OCI-LY7 (cell line): Measurements from ENCODE around the gene PET100. TPM values are rescaled to one million over a fixed set of nuclear protein-coding genes. Genes with fewer than 3 reads are reported as not detected.

Source experiments
- BruUV-seq: library from RNA; stranded (reverse); fragments of 400-500 nt; replicated peaks from 2 replicates; lab custom pipeline; 2021; lab: Mats Ljungman, UMichigan
- CTCF ChIA-PET: fragments of 300-600 bp; sonication (Branson Sonifier 250); formaldehyde crosslinking; loops from one replicate; lab custom pipeline; 2022; ENCODE audit warnings: antibody characterized with exemption; ENCODE audit not compliant: unreplicated experiment; lab: Charles Lee
- POLR2A ChIA-PET: fragments of 300-600 bp; sonication (Branson Sonifier 250); formaldehyde crosslinking; loops from one replicate; lab custom pipeline; 2022; ENCODE audit warnings: antibody characterized with exemption; lab: Charles Lee
- DNase-seq: peaks from one replicate; pipeline ENCODE4 v3.0.0-alpha.2; 2015; ENCODE audit warnings: low spot score
- H2AFZ ChIP-seq: fragments of 200-600 bp; sonication (generic), shearing (Covaris generic); 2 replicates; pipeline ENCODE4 v1.6.1; 2014; ENCODE audit warnings: mild to moderate bottlenecking, antibody characterized with exemption, low read length, moderate library complexity
- H3K27ac ChIP-seq: fragments of 200-600 bp; sonication (generic); 2 replicates; pipeline ENCODE4 v1.5.1; 2014; ENCODE audit warnings: mixed run types, low read depth, mild to moderate bottlenecking, moderate library complexity, low read length, inconsistent platforms; ENCODE audit not compliant: poor library complexity, severe bottlenecking
- H3K36me3 ChIP-seq: fragments of 200-600 bp; sonication (generic); 2 replicates; pipeline ENCODE4 v1.6.1; 2014; ENCODE audit warnings: mild to moderate bottlenecking, antibody characterized with exemption, low read length, moderate library complexity, mixed read lengths; ENCODE audit not compliant: insufficient read depth
- H3K4me1 ChIP-seq: fragments of 200-600 bp; sonication (generic); 2 replicates; pipeline ENCODE4 v1.5.1; 2014; ENCODE audit warnings: mild to moderate bottlenecking, low read length; ENCODE audit not compliant: insufficient read depth, poor library complexity, severe bottlenecking
- H3K4me2 ChIP-seq: fragments of 200-600 bp; sonication (generic); 2 replicates; pipeline ENCODE4 v1.6.1; 2014; ENCODE audit warnings: mild to moderate bottlenecking, low read length
- H3K4me3 ChIP-seq: fragments of 200-600 bp; sonication (generic); 2 replicates; pipeline ENCODE4 v1.5.1; 2014; ENCODE audit warnings: mild to moderate bottlenecking, low read depth, low read length; ENCODE audit not compliant: poor library complexity, severe bottlenecking
- H3K79me2 ChIP-seq: fragments of 200-600 bp; sonication (generic); 2 replicates; pipeline ENCODE4 v1.6.1; 2016; ENCODE audit warnings: low read depth, mild to moderate bottlenecking, low read length, moderate library complexity, mixed read lengths; ENCODE audit not compliant: insufficient read depth
- H3K9me2 ChIP-seq: fragments of 200-600 bp; sonication (generic); 2 replicates; pipeline ENCODE4 v1.6.1; 2016; ENCODE audit warnings: mild to moderate bottlenecking, low read length, mixed read lengths; ENCODE audit not compliant: insufficient read depth
- H3K9me3 ChIP-seq: fragments of 200-600 bp; sonication (generic); 2 replicates; pipeline ENCODE4 v1.6.1; 2014; ENCODE audit warnings: mild to moderate bottlenecking, mixed run types, low read length, mixed read lengths
- H4K20me1 ChIP-seq: fragments of 200-600 bp; sonication (generic); 2 replicates; pipeline ENCODE4 v1.6.1; 2014; ENCODE audit warnings: mild to moderate bottlenecking, antibody characterized with exemption, low read length, moderate library complexity, mixed read lengths; ENCODE audit not compliant: insufficient read depth
- CTCF ChIP-seq: fragments of 200-600 bp; sonication (generic); conservative IDR thresholded peaks from 2 replicates; pipeline ENCODE4 v1.5.1; 2014; ENCODE audit warnings: mild to moderate bottlenecking, antibody characterized with exemption, low read length, moderate library complexity, mixed read lengths
- EZH2phosphoT487 ChIP-seq: fragments of 200-600 bp; sonication (generic); IDR thresholded peaks from 2 replicates; pipeline ENCODE4 v1.6.1; 2018; ENCODE audit warnings: low read depth, borderline replicate concordance, mild to moderate bottlenecking, mixed run types, antibody characterized with exemption, low read length, moderate library complexity, mixed read lengths
- intact Hi-C: fragments of 100-400 bp; cut with micrococcal nuclease; formaldehyde crosslinking; loops from one replicate; pipeline ENCODE4 v1.10.0; 2022; ENCODE audit not compliant: unreplicated experiment
- total RNA-seq, 2 experiments: library from RNA; depleted of rRNA in 1 of 2; stranded (reverse); fragments of >200 nt in 1 of 2; shearing (Covaris generic) in 1 of 2; gene quantifications; 2 replicates each; pipeline ENCODE4 v1.2.3, GENCODE V29; 2014 to 2022

The PET100 gene
- total RNA-seq, 2 experiments from 2014 or later, result 48.8 to 118 TPM

DNA sequence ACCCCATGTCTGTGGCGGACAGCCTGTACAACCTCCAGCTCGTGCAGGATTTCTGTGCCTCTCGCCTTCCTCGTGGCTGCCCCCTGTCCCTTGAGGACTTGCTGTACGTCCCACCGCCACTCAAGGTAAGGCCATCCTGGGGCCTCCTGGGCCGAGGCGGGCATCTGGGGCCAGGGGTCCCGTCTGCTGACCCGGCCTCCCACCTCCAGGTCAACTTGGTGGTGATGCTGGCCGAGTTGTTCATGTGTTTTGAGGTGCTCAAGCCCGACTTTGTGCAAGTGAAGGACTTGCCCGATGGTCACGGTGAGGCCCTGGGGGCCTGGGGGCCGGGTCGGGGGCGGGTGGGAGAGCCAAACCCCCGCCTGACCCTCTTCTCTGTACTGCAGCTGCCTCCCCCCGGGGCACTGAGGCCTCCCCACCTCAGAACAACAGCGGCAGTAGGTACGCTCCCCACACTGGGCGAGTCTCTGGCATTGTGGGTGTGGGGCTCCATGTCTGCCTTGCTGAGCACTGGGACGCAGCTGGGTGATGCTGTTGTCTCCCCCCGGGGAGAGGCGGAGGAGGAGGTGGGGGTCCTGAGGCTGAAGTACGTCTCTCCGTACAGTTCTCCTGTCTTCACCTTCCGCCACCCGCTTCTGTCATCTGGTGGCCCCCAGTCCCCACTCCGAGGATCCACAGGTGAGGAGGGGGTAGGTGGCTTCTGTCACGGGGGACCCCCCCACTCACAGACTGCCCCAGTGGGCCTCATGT, 18.9 kb upstream of the PET100 start:
- POLR2A ChIA-PET, result interaction anchor here (0.6 kb wide), 2 partner anchors 247 to 254 kb away, joined by 3 read pairs; no protein-coding TSS in a partner anchor
- no peak overlapping the region for H3K4me3 ChIP-seq
- no peaks in the 10 kb centered on the region for H4K20me1 ChIP-seq
- H3K79me2 ChIP-seq, result no peaks in the 10 kb centered on the region
- no peaks in the 10 kb centered on the region for H3K4me1 ChIP-seq
- intact Hi-C loops, result no loop called here
- TF ChIP-seq EZH2phosphoT487, result no peak
- TF ChIP-seq CTCF, result no peak
- no peak overlapping the region for H2AFZ ChIP-seq
- DNase-seq, result no peak
- no peaks in the 10 kb centered on the region for H3K36me3 ChIP-seq
- CTCF ChIA-PET, result no interaction called here
- BruUV-seq, result no TSS peak
- no peak overlapping the region for H3K27ac ChIP-seq
- no peaks in the 10 kb centered on the region for H3K9me2 ChIP-seq
- H3K9me3 ChIP-seq, result no peaks in the 10 kb centered on the region
- no peak overlapping the region for H3K4me2 ChIP-seq

DNA sequence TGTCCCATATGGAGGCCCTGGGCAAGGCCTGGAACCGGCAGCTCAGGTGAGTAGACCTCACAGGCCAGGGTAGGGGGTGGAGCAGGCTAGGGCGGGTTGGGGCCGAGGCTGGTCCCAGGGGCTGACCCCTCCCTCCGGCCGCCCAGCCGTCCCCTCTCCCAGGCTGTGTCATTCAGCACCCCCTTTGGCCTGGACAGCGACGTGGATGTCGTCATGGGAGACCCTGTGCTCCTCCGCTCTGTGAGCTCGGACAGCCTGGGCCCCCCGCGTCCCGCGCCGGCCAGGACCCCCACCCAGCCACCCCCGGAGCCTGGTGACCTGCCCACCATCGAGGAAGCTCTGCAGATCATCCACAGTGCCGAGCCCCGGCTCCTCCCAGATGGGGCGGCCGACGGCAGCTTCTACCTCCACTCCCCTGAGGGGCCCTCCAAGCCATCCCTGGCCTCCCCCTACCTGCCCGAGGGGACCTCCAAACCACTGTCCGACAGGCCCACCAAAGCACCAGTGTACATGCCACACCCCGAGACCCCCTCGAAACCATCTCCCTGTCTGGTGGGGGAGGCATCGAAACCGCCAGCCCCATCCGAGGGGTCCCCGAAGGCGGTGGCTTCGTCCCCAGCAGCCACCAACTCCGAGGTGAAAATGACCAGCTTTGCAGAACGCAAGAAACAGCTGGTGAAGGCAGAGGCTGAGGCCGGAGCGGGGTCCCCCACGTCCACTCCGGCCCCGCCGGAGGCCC, 17.9 kb upstream of the PET100 start:
- no peak overlapping the region for H3K4me3 ChIP-seq
- no peaks in the 10 kb centered on the region for H3K36me3 ChIP-seq
- H3K79me2 ChIP-seq, result no peaks in the 10 kb centered on the region
- H3K9me2 ChIP-seq, result no peaks in the 10 kb centered on the region
- H4K20me1 ChIP-seq, result no peaks in the 10 kb centered on the region
- no peaks in the 10 kb centered on the region for H3K9me3 ChIP-seq
- DNase-seq, result no peak
- H3K27ac ChIP-seq, result no peak overlapping the region
- TF ChIP-seq EZH2phosphoT487 (no peak), CTCF (no peak)
- H3K4me1 ChIP-seq, result no peaks in the 10 kb centered on the region
- no TSS peak for BruUV-seq
- H2AFZ ChIP-seq, result no peak overlapping the region
- POLR2A ChIA-PET, result interaction anchor here (0.6 kb wide), 1 partner anchor 839 kb away, joined by 4 read pairs; the partner anchor contains the start of gene VAV1
- CTCF ChIA-PET, result no interaction called here
- intact Hi-C loops, result no loop called here
- H3K4me2 ChIP-seq, result no peak overlapping the region
